NT2/D1 (cell line): Measurements from ENCODE around the gene DLST.

ENCODE experiments used
- DNase-seq: peaks from one replicate; pipeline ENCODE4 v3.0.0-alpha.2; 2011; ENCODE audit warnings: low read depth, low spot score
- H3K27me3 ChIP-seq: 2 replicates; pipeline ENCODE4 v1.6.0; 2011; ENCODE audit warnings: mild to moderate bottlenecking; ENCODE audit not compliant: insufficient read length, insufficient read depth
- H3K36me3 ChIP-seq: 2 replicates; pipeline ENCODE4 v1.6.1; 2011; ENCODE audit warnings: mild to moderate bottlenecking, low read length, mixed read lengths; ENCODE audit not compliant: insufficient read depth, insufficient read length
- H3K4me1 ChIP-seq: 2 replicates; pipeline ENCODE4 v1.5.1; 2011; ENCODE audit not compliant: insufficient read depth, insufficient read length
- H3K4me3 ChIP-seq: 2 replicates; pipeline ENCODE4 v1.5.1; 2011; ENCODE audit warnings: low read depth; ENCODE audit not compliant: insufficient read length
- H3K9ac ChIP-seq: 2 replicates; pipeline ENCODE4 v1.6.0; 2011; ENCODE audit warnings: low read depth; ENCODE audit not compliant: insufficient read length
- H3K9me3 ChIP-seq: 2 replicates; pipeline ENCODE4 v1.5.1; 2011; ENCODE audit warnings: mild to moderate bottlenecking, low read length; ENCODE audit not compliant: insufficient read depth
- SUZ12 ChIP-seq: IDR thresholded peaks from 2 replicates; pipeline ENCODE4 v1.6.1; 2011; ENCODE audit not compliant: insufficient read length, insufficient read depth; ENCODE audit errors: extremely low read depth
- YY1 ChIP-seq: IDR thresholded peaks from 2 replicates; pipeline ENCODE4 v1.6.1; 2011; ENCODE audit not compliant: insufficient read length, insufficient read depth
- ZNF274 ChIP-seq: IDR thresholded peaks from 2 replicates; pipeline ENCODE4 v1.6.1; 2011; ENCODE audit warnings: mild to moderate bottlenecking, low read depth, low read length

DLST gene

GRCh38 chr14:74950795-74951442 is 69.2 kb downstream of the DLST start:
- Histone ChIP-seq H3K4me3 (no peak overlapping the region), H3K9me3 (no peaks in the 10 kb centered on the region), H3K36me3 (peaks cover 8% of the 10 kb centered on the region), H3K27me3 (peaks cover 6% of the 10 kb centered on the region), H3K4me1 (peaks cover 8% of the 10 kb centered on the region), H3K9ac (no peak overlapping the region)
- TF ChIP-seq SUZ12 (no peak), YY1 (no peak), ZNF274 (no peak)
- no peak for DNase-seq

- no peak for TF ChIP-seq YY1
- no peak for TF ChIP-seq ZNF274
- TF ChIP-seq SUZ12 = no peak
- peaks cover 13% of the 10 kb centered on the region for H3K27me3 ChIP-seq
- H3K9me3 ChIP-seq = no peaks in the 10 kb centered on the region
- peaks cover 8% of the 10 kb centered on the region for H3K36me3 ChIP-seq
- peaks cover 14% of the 10 kb centered on the region for H3K4me1 ChIP-seq
- peak overlapping the region; percentile 42 for H3K9ac ChIP-seq
- DNase-seq = no peak
- H3K4me3 ChIP-seq = no peak overlapping the region
These were observed 69.9 kb downstream of the DLST start for GRCh38 chr14:74951443-74952179.

- H3K4me3 ChIP-seq = no peak overlapping the region
- peaks cover 17% of the 10 kb centered on the region for H3K4me1 ChIP-seq
- peak overlapping the region; percentile 42 for H3K9ac ChIP-seq
- no peak for DNase-seq
- TF ChIP-seq YY1 = no peak
- TF ChIP-seq ZNF274 = no peak
- TF ChIP-seq SUZ12 = no peak
- H3K27me3 ChIP-seq = peaks cover 14% of the 10 kb centered on the region
- no peaks in the 10 kb centered on the region for H3K9me3 ChIP-seq
- peaks cover 8% of the 10 kb centered on the region for H3K36me3 ChIP-seq
These were observed 70.5 kb downstream of the DLST start for GRCh38 chr14:74952180-74952665.

GRCh38 chr14:74952697-74953484 is 71.2 kb downstream of the DLST start:
- H3K27me3 ChIP-seq = peaks cover 14% of the 10 kb centered on the region
- H3K9ac ChIP-seq = no peak overlapping the region
- no peak for TF ChIP-seq ZNF274
- no peak for TF ChIP-seq YY1
- TF ChIP-seq SUZ12 = no peak
- DNase-seq = no peak
- H3K36me3 ChIP-seq = peaks cover 3% of the 10 kb centered on the region
- peaks cover 17% of the 10 kb centered on the region for H3K4me1 ChIP-seq
- no peaks in the 10 kb centered on the region for H3K9me3 ChIP-seq
- no peak overlapping the region for H3K4me3 ChIP-seq
